AG04450 (cell line): ENCODE results near the gene FAM187B. TPM values are rescaled to one million over a fixed set of nuclear protein-coding genes. Genes with fewer than 3 reads are reported as not detected.

Experiments used
- CTCF ChIA-PET: fragments of 300-600, 350-600 bp; formaldehyde crosslinking; extraction: SDS; loops from one replicate; lab custom pipeline; 2022; ENCODE audit warnings: antibody characterized with exemption, inconsistent platforms; lab: Charles Lee
- POLR2A ChIA-PET: fragments of 350-600 bp; formaldehyde crosslinking; extraction: SDS; loops from one replicate; lab custom pipeline; 2021; ENCODE audit warnings: antibody characterized with exemption, inconsistent platforms; lab: Yijun Ruan, JAX
- DNase-seq: peaks from one replicate; pipeline ENCODE4 v3.0.0-alpha.2; 2011; ENCODE audit warnings: low read depth, low spot score
- H3K27ac ChIP-seq: one replicate; pipeline ENCODE4 v1.5.1; 2012; ENCODE audit warnings: low read depth, low read length, control low read depth
- H3K27me3 ChIP-seq: one replicate; pipeline ENCODE4 v1.6.0; 2012; ENCODE audit warnings: low read length; ENCODE audit not compliant: control insufficient read depth, insufficient read depth
- H3K4me3 ChIP-seq: 2 replicates; pipeline ENCODE4 v1.5.1; 2011; ENCODE audit warnings: mild to moderate bottlenecking, low read depth, low read length, control low read depth
- H3K9me3 ChIP-seq: 2 replicates; pipeline ENCODE4 v1.5.1; 2012; ENCODE audit warnings: low read length; ENCODE audit not compliant: control insufficient read depth, insufficient read depth
- CTCF ChIP-seq: IDR thresholded peaks from 2 replicates; pipeline ENCODE4 v1.5.1; 2011; ENCODE audit warnings: low read depth, low read length, control low read depth, inconsistent platforms
- polyA plus RNA-seq: library from polyadenylated mRNA; depleted of rRNA; stranded (reverse); fragments of >200 nt; gene quantifications from 2 replicates; pipeline ENCODE4 v1.2.3, GENCODE V29; 2011

FAM187B gene
- polyA plus RNA-seq, 1 experiment = not detected

- DNase-seq = no peak
- Histone ChIP-seq H3K27ac (no peak overlapping the region), H3K4me3 (no peak overlapping the region), H3K9me3 (no peaks in the 10 kb centered on the region; the same call in 1 of the 2 replicates), H3K27me3 (no peaks in the 10 kb centered on the region)
- ChIA-PET CTCF (no interaction called here), POLR2A (no interaction called here)
- TF ChIP-seq CTCF = no peak
Observed at GRCh38 chr19:35216016-35216832, 12.3 kb downstream of the FAM187B start.

GRCh38 chr19:35214766-35215422, 13.6 kb downstream of the FAM187B start:
- Histone ChIP-seq H3K9me3 (no peaks in the 10 kb centered on the region; the same call in 1 of the 2 replicates), H3K4me3 (no peak overlapping the region), H3K27ac (no peak overlapping the region), H3K27me3 (no peaks in the 10 kb centered on the region)
- POLR2A ChIA-PET = no interaction called here
- CTCF ChIA-PET = interaction anchor here (0.6 kb wide), 1 partner anchor 61 kb away, joined by 8 read pairs; no protein-coding TSS in a partner anchor
- TF ChIP-seq CTCF = no peak
- no peak for DNase-seq

GRCh38 chr19:35213663-35214632, 14.6 kb downstream of the FAM187B start:
- CTCF ChIA-PET = interaction anchor here (0.6 kb wide), 1 partner anchor 62 kb away, joined by 8 read pairs; no protein-coding TSS in a partner anchor
- no peak overlapping the region for H3K4me3 ChIP-seq

GRCh38 chr19:35212241-35212640, 16.3 kb downstream of the FAM187B start:
- no peak for TF ChIP-seq CTCF
- ChIA-PET POLR2A (no interaction called here), CTCF (no interaction called here)
- Histone ChIP-seq H3K27ac (no peak overlapping the region), H3K4me3 (no peak overlapping the region), H3K27me3 (no peaks in the 10 kb centered on the region), H3K9me3 (no peaks in the 10 kb centered on the region; the same call in 1 of the 2 replicates)
- DNase-seq = no peak

More at GRCh38 chr19:35213663-35214632, 14.6 kb downstream of the FAM187B start:
- Histone ChIP-seq H3K27ac (no peak overlapping the region), H3K9me3 (no peaks in the 10 kb centered on the region; the same call in 1 of the 2 replicates), H3K27me3 (no peaks in the 10 kb centered on the region)
- POLR2A ChIA-PET = no interaction called here
- DNase-seq = no peak
- TF ChIP-seq CTCF = no peak
